ENCODE measurements around the gene GPR61.

The GPR61 gene

DNA sequence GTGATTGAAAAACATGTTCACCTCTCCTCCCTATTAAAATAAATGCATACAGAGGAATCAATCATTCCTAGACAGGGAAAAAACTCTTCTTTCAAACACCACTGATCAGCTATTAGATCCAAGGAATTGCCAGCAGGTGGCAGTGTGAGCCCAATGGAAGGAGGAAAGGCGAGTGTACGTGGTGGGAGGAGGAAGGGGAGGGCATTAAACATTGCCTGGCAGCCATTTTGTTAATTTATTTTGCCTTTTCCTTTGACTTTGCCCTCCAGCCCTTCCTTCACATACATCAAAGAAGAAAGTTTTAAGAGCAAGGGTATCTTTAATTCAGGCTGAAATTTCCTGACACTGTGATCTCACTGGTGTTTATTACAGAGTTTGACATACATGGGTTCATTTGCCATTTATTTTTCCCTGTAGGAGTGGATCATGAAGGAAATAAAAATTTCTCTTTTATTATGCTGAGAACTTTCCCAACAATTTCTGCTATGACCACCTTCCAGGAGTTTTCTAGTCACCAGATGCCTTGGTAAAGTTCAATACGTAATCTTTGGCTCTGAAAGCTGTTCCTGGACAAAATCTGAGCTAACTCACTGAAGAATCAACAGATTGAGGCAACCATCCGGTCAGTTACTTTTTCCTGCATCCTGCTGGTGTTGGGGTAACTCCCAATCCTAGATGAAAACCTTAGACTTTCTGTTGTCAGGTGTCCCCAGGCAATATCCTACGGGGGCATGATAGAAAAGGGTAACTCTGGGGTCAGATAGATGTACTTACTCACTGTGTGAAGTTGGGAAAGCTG is 6.8 kb downstream of the GPR61 start:
- H3K4me1 ChIP-seq (ENCODE audit: control insufficient read depth, insufficient read depth, low read length): peaks cover 6% of the 10 kb centered on the region; the same call in 1 of the 2 replicates
- H3K27ac ChIP-seq (ENCODE audit: extremely low read depth, low read depth, low read length): 0 out of 2 replicates have a peak overlapping the region, but pooled peaks have one; percentile 6
- H3K4me3 ChIP-seq (ENCODE audit: low read depth, low read length): peak overlapping the region; percentile 57
- no peaks in the 10 kb centered on the region for H3K36me3 ChIP-seq (ENCODE audit: control insufficient read depth in 2 of 2, insufficient read depth in 1 of 2, low read length in 2 of 2)
- ChIA-PET CTCF (interaction anchor here (0.5 to 6.1 kb wide), 48 partner anchors 8 to 1578 kb away, joined by 3 to 158 read pairs (median 4); partner anchors contain the start of genes AHCYL1, AMPD2, CYB561D1 and GNAT2), POLR2A (interaction anchor here (0.9 to 1.5 kb wide), 5 partner anchors 74 to 228 kb away, joined by 3 to 10 read pairs (median 3); no protein-coding TSS in a partner anchor)
- no peaks in the 10 kb centered on the region for H3K9me3 ChIP-seq (ENCODE audit: control insufficient read depth, insufficient read depth, low read depth, low read length)
- TF ChIP-seq KLF8 (tag by site-specific recombination; IDR thresholded peaks at IDR 0.05): peak; percentile 15; the same call in 1 of the 2 replicates
- peak; percentile 64 for TF ChIP-seq ZNF660 (tag by site-specific recombination; IDR thresholded peaks at IDR 0.05)
- TF ChIP-seq, protein P1, sequence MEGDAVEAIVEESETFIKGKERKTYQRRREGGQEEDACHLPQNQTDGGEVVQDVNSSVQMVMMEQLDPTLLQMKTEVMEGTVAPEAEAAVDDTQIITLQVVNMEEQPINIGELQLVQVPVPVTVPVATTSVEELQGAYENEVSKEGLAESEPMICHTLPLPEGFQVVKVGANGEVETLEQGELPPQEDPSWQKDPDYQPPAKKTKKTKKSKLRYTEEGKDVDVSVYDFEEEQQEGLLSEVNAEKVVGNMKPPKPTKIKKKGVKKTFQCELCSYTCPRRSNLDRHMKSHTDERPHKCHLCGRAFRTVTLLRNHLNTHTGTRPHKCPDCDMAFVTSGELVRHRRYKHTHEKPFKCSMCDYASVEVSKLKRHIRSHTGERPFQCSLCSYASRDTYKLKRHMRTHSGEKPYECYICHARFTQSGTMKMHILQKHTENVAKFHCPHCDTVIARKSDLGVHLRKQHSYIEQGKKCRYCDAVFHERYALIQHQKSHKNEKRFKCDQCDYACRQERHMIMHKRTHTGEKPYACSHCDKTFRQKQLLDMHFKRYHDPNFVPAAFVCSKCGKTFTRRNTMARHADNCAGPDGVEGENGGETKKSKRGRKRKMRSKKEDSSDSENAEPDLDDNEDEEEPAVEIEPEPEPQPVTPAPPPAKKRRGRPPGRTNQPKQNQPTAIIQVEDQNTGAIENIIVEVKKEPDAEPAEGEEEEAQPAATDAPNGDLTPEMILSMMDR (tag by site-specific recombination; IDR thresholded peaks at IDR 0.05): peak; percentile 78
- TF ChIP-seq SP7 (tag by site-specific recombination; IDR thresholded peaks at IDR 0.05): 0 out of 2 replicates have a peak, but pooled peaks have one; percentile 24
- no peak for TF ChIP-seq RBAK (tag by site-specific recombination; IDR thresholded peaks at IDR 0.05)
- 0 out of 2 replicates have a peak, but pooled peaks have one; percentile 30 for TF ChIP-seq ZNF629 (tag by site-specific recombination; IDR thresholded peaks at IDR 0.05)
- TF ChIP-seq, protein P2, sequence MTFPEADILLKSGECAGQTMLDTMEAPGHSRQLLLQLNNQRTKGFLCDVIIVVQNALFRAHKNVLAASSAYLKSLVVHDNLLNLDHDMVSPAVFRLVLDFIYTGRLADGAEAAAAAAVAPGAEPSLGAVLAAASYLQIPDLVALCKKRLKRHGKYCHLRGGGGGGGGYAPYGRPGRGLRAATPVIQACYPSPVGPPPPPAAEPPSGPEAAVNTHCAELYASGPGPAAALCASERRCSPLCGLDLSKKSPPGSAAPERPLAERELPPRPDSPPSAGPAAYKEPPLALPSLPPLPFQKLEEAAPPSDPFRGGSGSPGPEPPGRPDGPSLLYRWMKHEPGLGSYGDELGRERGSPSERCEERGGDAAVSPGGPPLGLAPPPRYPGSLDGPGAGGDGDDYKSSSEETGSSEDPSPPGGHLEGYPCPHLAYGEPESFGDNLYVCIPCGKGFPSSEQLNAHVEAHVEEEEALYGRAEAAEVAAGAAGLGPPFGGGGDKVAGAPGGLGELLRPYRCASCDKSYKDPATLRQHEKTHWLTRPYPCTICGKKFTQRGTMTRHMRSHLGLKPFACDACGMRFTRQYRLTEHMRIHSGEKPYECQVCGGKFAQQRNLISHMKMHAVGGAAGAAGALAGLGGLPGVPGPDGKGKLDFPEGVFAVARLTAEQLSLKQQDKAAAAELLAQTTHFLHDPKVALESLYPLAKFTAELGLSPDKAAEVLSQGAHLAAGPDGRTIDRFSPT (tag by site-specific recombination; IDR thresholded peaks at IDR 0.05): no peak
- no peak for TF ChIP-seq ZNF223 (tag by site-specific recombination; IDR thresholded peaks at IDR 0.05)
- TF ChIP-seq SETDB1 (IDR thresholded peaks at IDR 0.05; ENCODE audit: insufficient read length, low read length): no peak
- TF ChIP-seq ZNF654 (tag by site-specific recombination; IDR thresholded peaks at IDR 0.05; ENCODE audit: low read depth): peak; percentile 99
- TF ChIP-seq SP2 (tag by site-specific recombination; IDR thresholded peaks at IDR 0.05): peak; percentile 52
- no peak for TF ChIP-seq SALL2 (tag by site-specific recombination; IDR thresholded peaks at IDR 0.05; ENCODE audit: borderline replicate concordance)
- TF ChIP-seq YY1 (tag by site-specific recombination; IDR thresholded peaks at IDR 0.05): peak; percentile 75
- 0 out of 2 replicates have a peak, but pooled peaks have one; percentile 55 for TF ChIP-seq SP3 (tag by site-specific recombination; IDR thresholded peaks at IDR 0.05)
- TF ChIP-seq ZNF214 (tag by site-specific recombination; IDR thresholded peaks at IDR 0.05; ENCODE audit: borderline replicate concordance): no peak
- TF ChIP-seq ZEB2 (tag by site-specific recombination; IDR thresholded peaks at IDR 0.05): 0 out of 2 replicates have a peak, but pooled peaks have one; percentile 16
- TF ChIP-seq ZFHX2 (tag by site-specific recombination; conservative IDR thresholded peaks at IDR 0.05): peak; percentile 61
- TF ChIP-seq PRDM1 (tag by site-specific recombination; IDR thresholded peaks at IDR 0.05): peak; percentile 59; the same call in 1 of the 2 replicates
- TF ChIP-seq ZNF561 (tag by site-specific recombination; IDR thresholded peaks at IDR 0.05; ENCODE audit: borderline replicate concordance): peak; percentile 36; the same call in 1 of the 2 replicates
- no peak for TF ChIP-seq TRIM28 (IDR thresholded peaks at IDR 0.05; ENCODE audit: borderline replicate concordance, low read length)
- TF ChIP-seq, protein P3, sequence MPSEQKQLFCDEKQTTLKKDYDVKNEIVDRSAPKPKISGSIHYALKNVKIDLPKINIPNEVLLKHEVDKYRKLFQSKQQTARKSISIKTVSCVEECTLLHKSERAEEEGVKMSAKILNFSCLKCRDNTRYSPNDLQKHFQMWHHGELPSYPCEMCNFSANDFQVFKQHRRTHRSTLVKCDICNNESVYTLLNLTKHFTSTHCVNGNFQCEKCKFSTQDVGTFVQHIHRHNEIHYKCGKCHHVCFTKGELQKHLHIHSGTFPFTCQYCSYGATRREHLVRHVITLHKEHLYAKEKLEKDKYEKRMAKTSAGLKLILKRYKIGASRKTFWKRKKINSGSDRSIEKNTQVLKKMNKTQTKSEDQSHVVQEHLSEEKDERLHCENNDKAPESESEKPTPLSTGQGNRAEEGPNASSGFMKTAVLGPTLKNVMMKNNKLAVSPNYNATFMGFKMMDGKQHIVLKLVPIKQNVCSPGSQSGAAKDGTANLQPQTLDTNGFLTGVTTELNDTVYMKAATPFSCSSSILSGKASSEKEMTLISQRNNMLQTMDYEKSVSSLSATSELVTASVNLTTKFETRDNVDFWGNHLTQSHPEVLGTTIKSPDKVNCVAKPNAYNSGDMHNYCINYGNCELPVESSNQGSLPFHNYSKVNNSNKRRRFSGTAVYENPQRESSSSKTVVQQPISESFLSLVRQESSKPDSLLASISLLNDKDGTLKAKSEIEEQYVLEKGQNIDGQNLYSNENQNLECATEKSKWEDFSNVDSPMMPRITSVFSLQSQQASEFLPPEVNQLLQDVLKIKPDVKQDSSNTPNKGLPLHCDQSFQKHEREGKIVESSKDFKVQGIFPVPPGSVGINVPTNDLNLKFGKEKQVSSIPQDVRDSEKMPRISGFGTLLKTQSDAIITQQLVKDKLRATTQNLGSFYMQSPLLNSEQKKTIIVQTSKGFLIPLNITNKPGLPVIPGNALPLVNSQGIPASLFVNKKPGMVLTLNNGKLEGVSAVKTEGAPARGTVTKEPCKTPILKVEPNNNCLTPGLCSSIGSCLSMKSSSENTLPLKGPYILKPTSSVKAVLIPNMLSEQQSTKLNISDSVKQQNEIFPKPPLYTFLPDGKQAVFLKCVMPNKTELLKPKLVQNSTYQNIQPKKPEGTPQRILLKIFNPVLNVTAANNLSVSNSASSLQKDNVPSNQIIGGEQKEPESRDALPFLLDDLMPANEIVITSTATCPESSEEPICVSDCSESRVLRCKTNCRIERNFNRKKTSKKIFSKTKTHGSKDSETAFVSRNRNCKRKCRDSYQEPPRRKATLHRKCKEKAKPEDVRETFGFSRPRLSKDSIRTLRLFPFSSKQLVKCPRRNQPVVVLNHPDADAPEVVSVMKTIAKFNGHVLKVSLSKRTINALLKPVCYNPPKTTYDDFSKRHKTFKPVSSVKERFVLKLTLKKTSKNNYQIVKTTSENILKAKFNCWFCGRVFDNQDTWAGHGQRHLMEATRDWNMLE (tag by site-specific recombination; conservative IDR thresholded peaks at IDR 0.05; ENCODE audit: low read depth): peak; percentile 54; the same call in 1 of the 2 replicates
- TF ChIP-seq, protein P4, sequence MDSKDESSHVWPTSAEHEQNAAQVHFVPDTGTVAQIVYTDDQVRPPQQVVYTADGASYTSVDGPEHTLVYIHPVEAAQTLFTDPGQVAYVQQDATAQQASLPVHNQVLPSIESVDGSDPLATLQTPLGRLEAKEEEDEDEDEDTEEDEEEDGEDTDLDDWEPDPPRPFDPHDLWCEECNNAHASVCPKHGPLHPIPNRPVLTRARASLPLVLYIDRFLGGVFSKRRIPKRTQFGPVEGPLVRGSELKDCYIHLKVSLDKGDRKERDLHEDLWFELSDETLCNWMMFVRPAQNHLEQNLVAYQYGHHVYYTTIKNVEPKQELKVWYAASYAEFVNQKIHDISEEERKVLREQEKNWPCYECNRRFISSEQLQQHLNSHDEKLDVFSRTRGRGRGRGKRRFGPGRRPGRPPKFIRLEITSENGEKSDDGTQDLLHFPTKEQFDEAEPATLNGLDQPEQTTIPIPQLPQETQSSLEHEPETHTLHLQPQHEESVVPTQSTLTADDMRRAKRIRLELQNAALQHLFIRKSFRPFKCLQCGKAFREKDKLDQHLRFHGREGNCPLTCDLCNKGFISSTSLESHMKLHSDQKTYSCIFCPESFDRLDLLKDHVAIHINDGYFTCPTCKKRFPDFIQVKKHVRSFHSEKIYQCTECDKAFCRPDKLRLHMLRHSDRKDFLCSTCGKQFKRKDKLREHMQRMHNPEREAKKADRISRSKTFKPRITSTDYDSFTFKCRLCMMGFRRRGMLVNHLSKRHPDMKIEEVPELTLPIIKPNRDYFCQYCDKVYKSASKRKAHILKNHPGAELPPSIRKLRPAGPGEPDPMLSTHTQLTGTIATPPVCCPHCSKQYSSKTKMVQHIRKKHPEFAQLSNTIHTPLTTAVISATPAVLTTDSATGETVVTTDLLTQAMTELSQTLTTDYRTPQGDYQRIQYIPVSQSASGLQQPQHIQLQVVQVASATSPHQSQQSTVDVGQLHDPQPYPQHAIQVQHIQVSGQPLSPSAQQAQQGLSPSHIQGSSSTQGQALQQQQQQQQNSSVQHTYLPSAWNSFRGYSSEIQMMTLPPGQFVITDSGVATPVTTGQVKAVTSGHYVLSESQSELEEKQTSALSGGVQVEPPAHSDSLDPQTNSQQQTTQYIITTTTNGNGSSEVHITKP (tag by site-specific recombination; IDR thresholded peaks at IDR 0.05): no peak
- no peak for TF ChIP-seq ZSCAN23 (tag by site-specific recombination; IDR thresholded peaks at IDR 0.05)
- 0 out of 2 replicates have a peak, but pooled peaks have one; percentile 38 for TF ChIP-seq YY2 (tag by site-specific recombination; IDR thresholded peaks at IDR 0.05)
